Upper lobe of right lung (tissue), 1 donor: ENCODE data around the gene ABO. TPM values are rescaled to one million over a fixed set of nuclear protein-coding genes. Genes with fewer than 3 reads are reported as not detected.

Source experiments
- ATAC-seq: fragments of 200-7000 bp; cut with Tn5 transposase; one replicate; pipeline ENCODE4 v1.9.1; 2020; ENCODE audit warnings: mild to moderate bottlenecking, moderate library complexity
- DNase-seq: peaks from one replicate; pipeline ENCODE4 v3.0.0-alpha.2; 2020
- H3K27ac ChIP-seq: fragments of 200-600 bp; one replicate; pipeline ENCODE4 v1.8.0; 2022
- H3K27me3 ChIP-seq: fragments of 200-600 bp; one replicate; pipeline ENCODE4 v1.8.0; 2022; ENCODE audit warnings: mild to moderate bottlenecking
- H3K36me3 ChIP-seq: fragments of 200-600 bp; one replicate; pipeline ENCODE4 v1.8.0; 2022
- H3K4me1 ChIP-seq: fragments of 200-600 bp; one replicate; pipeline ENCODE4 v1.8.0; 2022
- H3K4me3 ChIP-seq: fragments of 200-600 bp; one replicate; pipeline ENCODE4 v1.8.0; 2022; ENCODE audit warnings: mild to moderate bottlenecking
- H3K9me3 ChIP-seq: fragments of 200-600 bp; one replicate; pipeline ENCODE4 v1.8.0; 2022
- intact Hi-C: fragments of 100-400 bp; cut with DNase I; formaldehyde crosslinking; loops from one replicate; pipeline ENCODE4 v1.11.0; 2022
- total RNA-seq: library from RNA; stranded (reverse); fragmentation: NEBNext Ultra II Directional; extraction: Animal tissue kit (Norgen Biotek cat#: 25700); gene quantifications from one replicate; pipeline ENCODE4 v1.2.1, GENCODE V29; 2021
- TF ChIP-seq, protein P1 (sequence below): fragments of 200-600 bp; IDR thresholded peaks from one replicate; pipeline ENCODE4 v1.8.0; 2022; ENCODE audit warnings: antibody characterized with exemption
- donor health status: DM: no; HTN: yes; CAD: no; lungs with severe emphysema.

ABO gene
- total RNA-seq, 1 donor from 2014 or later, result 16.8 TPM

DNA sequence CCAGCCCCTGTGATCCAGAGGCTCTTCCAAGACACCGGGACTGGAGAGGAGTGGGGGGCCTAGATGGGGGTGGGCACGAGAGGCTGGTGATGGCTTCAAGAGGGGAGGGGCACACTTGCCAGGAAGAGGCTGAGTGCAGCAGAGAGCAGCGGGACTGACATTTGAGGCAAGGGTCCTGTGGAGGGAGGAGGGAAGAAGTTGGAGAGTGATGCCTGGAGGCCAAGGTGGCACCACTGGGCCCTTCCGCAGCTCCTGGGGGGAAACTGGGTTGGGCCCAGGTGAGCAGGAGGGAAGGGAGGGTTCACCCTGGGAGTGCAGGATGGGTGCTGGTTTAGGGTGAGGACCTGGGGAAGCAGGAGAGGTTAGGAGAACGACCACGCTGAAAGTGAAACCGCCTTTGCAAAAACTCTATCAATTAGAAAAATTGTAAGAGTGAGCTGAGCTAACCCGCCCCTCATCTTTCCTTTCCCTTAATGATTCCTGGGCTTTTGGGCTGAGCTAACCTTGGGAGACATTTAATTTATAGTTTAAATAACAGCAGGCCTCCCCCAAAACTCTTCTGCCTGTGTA lies 26.2 kb downstream of the ABO start:
- intact Hi-C loops, result no loop called here
- ATAC-seq, result no peak
- no peaks in the 10 kb centered on the region for H3K27me3 ChIP-seq
- no peak overlapping the region for H3K27ac ChIP-seq
- H3K4me1 ChIP-seq, result peaks cover 11% of the 10 kb centered on the region
- no peaks in the 10 kb centered on the region for H3K36me3 ChIP-seq
- no peak for DNase-seq
- TF ChIP-seq, protein P1, sequence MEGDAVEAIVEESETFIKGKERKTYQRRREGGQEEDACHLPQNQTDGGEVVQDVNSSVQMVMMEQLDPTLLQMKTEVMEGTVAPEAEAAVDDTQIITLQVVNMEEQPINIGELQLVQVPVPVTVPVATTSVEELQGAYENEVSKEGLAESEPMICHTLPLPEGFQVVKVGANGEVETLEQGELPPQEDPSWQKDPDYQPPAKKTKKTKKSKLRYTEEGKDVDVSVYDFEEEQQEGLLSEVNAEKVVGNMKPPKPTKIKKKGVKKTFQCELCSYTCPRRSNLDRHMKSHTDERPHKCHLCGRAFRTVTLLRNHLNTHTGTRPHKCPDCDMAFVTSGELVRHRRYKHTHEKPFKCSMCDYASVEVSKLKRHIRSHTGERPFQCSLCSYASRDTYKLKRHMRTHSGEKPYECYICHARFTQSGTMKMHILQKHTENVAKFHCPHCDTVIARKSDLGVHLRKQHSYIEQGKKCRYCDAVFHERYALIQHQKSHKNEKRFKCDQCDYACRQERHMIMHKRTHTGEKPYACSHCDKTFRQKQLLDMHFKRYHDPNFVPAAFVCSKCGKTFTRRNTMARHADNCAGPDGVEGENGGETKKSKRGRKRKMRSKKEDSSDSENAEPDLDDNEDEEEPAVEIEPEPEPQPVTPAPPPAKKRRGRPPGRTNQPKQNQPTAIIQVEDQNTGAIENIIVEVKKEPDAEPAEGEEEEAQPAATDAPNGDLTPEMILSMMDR, result no peak
- H3K9me3 ChIP-seq, result no peaks in the 10 kb centered on the region
- H3K4me3 ChIP-seq, result no peak overlapping the region

DNA sequence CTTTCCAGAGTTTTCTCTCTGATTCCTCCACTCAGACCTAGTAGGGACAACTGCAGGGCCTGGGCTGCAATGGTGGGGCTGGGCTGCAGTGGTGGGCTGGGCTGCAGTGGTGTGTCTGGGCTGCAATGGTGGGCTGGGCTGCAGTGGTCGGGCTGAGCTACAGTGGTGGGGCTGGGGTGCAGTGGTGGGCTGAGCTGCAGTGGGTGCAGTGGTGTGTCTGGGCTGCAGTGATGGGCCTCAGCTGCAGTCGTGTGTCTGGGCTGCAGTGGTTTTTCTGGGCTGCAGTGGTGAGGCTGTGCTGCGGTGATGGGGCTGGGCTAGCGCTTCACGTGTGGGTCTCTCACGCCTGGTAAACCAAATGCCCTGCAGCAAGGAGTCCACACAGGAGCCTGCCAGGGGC lies 27.4 kb downstream of the ABO start:
- no peaks in the 10 kb centered on the region for H3K27me3 ChIP-seq
- no peak for DNase-seq

DNA sequence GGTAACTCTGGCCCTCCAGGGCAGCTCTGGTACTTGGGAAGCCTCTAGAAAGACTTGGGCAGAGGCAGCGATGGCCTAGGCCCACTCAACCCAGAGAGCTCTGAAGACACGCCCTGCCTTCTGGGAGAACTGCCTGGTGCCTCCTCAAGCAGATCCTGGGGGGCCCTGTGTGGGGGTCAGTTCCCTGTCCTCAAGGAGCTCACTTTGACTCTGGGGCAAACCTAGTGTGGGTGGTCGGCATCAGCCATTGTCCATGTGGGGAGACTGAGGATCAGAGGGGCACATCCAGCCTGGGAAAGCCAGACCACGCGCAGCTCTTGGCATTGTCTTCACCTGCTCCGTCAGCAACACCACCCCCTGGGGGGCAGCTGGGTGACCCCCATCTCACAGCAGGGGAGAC lies 28.0 kb downstream of the ABO start:
- Histone ChIP-seq H3K27ac (no peak overlapping the region), H3K9me3 (no peaks in the 10 kb centered on the region), H3K36me3 (no peaks in the 10 kb centered on the region), H3K4me3 (no peak overlapping the region), H3K27me3 (no peaks in the 10 kb centered on the region), H3K4me1 (peaks cover 4% of the 10 kb centered on the region)
- ATAC-seq, result no peak
- intact Hi-C loops, result no loop called here
- TF ChIP-seq, protein P1, result no peak
- no peak for DNase-seq

More for the DNA sequence above, 27.4 kb downstream of the ABO start:
- Histone ChIP-seq H3K4me3 (no peak overlapping the region), H3K27ac (no peak overlapping the region), H3K9me3 (no peaks in the 10 kb centered on the region), H3K4me1 (peaks cover 4% of the 10 kb centered on the region), H3K36me3 (no peaks in the 10 kb centered on the region)
- intact Hi-C loops, result no loop called here
- TF ChIP-seq, protein P1, result no peak
- no peak for ATAC-seq

DNA sequence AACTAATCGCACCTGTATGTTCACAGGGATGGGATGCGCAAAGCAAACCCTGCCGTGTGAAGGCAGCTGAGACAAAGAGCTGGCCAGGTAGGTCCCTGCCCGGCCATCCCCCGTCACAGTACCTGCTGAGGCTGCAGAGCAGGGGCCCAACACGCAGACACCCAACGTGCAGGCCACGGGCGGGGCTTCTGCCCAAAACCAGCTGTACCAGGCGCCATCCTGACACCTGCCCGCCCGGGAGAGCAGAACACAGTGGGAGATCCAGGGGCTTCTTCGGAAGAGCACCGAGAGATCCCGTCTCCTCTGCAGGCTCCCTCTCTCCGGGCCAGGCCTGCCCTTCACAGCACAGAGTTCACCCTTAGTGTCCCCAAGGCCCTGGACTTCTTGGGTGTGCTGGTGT lies 28.4 kb downstream of the ABO start:
- no peaks in the 10 kb centered on the region for H3K27me3 ChIP-seq
- no peak for DNase-seq

DNA sequence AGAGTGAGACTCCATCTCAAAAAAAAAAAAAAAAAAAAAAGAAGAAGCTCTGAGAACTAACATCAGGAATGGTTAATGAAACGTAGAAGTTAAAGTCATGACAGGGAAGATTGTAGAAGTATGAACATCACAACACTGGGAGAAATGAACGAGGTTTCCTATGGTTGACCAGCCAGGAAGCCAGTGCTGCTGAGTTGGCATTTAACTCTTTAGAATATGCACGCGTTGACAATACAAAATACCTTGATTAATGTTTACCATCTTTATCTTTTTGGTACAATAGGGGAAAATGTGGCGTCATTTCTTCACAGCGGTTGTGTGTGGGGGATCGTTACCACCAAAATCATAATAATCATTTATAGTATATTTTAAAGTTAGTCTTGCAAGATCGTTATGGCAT lies 32.0 kb downstream of the ABO start:
- DNase-seq, result no peak
- no peak overlapping the region for H3K4me3 ChIP-seq
- intact Hi-C loops, result no loop called here
- TF ChIP-seq, protein P1, result no peak
- H3K27me3 ChIP-seq, result no peaks in the 10 kb centered on the region
- no peaks in the 10 kb centered on the region for H3K36me3 ChIP-seq
- H3K4me1 ChIP-seq, result peaks cover 16% of the 10 kb centered on the region
- ATAC-seq, result no peak
- no peaks in the 10 kb centered on the region for H3K9me3 ChIP-seq
- no peak overlapping the region for H3K27ac ChIP-seq

More for the DNA sequence above, 28.4 kb downstream of the ABO start:
- intact Hi-C loops, result no loop called here
- H3K9me3 ChIP-seq, result no peaks in the 10 kb centered on the region
- TF ChIP-seq, protein P1, result no peak
- H3K4me3 ChIP-seq, result no peak overlapping the region
- peaks cover 4% of the 10 kb centered on the region for H3K4me1 ChIP-seq
- H3K36me3 ChIP-seq, result no peaks in the 10 kb centered on the region
- ATAC-seq, result no peak
- H3K27ac ChIP-seq, result no peak overlapping the region

DNA sequence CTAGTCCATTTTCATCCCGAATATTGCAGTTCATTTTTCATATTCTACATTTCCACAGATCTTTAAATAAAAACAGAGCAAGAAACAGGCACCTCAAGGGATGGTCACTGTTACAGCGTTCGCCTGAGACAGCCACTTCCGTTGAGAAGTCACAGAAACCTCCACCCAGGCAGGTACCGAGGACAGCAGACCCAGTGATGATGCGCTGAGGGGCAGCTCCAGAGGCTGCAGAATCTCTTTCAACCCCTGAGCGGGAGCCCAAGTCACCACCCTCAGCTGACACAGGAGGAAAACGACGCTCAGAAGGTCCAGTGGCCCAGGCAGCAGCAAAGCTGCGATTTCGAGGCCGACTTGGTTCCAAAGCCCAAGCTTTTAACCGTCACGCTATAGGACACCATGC lies 32.8 kb downstream of the ABO start:
- ATAC-seq (no peak), DNase-seq (no peak)
- Histone ChIP-seq H3K27me3 (no peaks in the 10 kb centered on the region), H3K27ac (no peak overlapping the region), H3K36me3 (no peaks in the 10 kb centered on the region), H3K4me1 (peaks cover 19% of the 10 kb centered on the region), H3K9me3 (no peaks in the 10 kb centered on the region), H3K4me3 (no peak overlapping the region)
- TF ChIP-seq, protein P1, result no peak
- intact Hi-C loops, result no loop called here
